K562 (cell line): ENCODE measurements around the gene MTMR4. TPM values are rescaled to one million over a fixed set of nuclear protein-coding genes. Genes with fewer than 3 reads are reported as not detected.

Experiments
- CHAMP1 ChIP-seq: fragments of 450-650 bp; IDR thresholded peaks from 2 replicates; pipeline ENCODE4 v1.6.1; 2016; ENCODE audit warnings: mild to moderate bottlenecking
- ELF4 ChIP-seq: fragments of 450-650 bp; formaldehyde crosslinking; IDR thresholded peaks from 2 replicates; pipeline ENCODE4 v1.4.0; 2022; ENCODE audit warnings: missing genetic modification characterization
- FOXA3 ChIP-seq, 2 experiments: fragments of 450-650 bp in 1 of 2; sonication (generic) in 1 of 2; formaldehyde crosslinking; IDR thresholded peaks in 1 of 2; conservative IDR thresholded peaks in 1 of 2; 2 replicates each; pipeline versions ENCODE4 v1.4.0 to v1.8.0; 2020 to 2022; ENCODE audit warnings: mild to moderate bottlenecking in 2 of 2, missing genetic modification reagents in 1 of 2
- HDAC1 ChIP-seq, 2 experiments: fragments of 450-650 bp; IDR thresholded peaks; 2 replicates each; pipeline ENCODE4 v1.6.1; 2016 to 2017; ENCODE audit warnings: inconsistent platforms in 1 of 2, mild to moderate bottlenecking in 1 of 2, moderate library complexity in 1 of 2
- MAFK ChIP-seq: IDR thresholded peaks from 2 replicates; pipeline ENCODE4 v1.6.1; 2011; ENCODE audit warnings: low read length, improper control_type of control experiment
- MED1 ChIP-seq: sonication (generic); formaldehyde crosslinking; IDR thresholded peaks from 2 replicates; pipeline ENCODE4 v1.8.1; 2023; ENCODE audit warnings: missing genetic modification reagents, borderline replicate concordance
- NCOR1 ChIP-seq: fragments of 450-650 bp; IDR thresholded peaks from 2 replicates; pipeline ENCODE4 v1.6.1; 2016; ENCODE audit warnings: mild to moderate bottlenecking, moderate library complexity
- NR2C2 ChIP-seq, 2 experiments: fragments of 200-800 bp in 1 of 2; sonication (Bioruptor generic) in 1 of 2; sonication (generic) in 1 of 2; formaldehyde crosslinking in 1 of 2; IDR thresholded peaks; 2 replicates each; pipeline versions ENCODE4 v1.6.1 to v1.8.0; 2016 to 2022; ENCODE audit warnings: mild to moderate bottlenecking in 1 of 2, missing compliant biosample characterization in 1 of 2, missing genetic modification characterization in 1 of 2, missing genetic modification reagents in 1 of 2
- PHB2 ChIP-seq: fragments of 450-650 bp; IDR thresholded peaks from 2 replicates; pipeline ENCODE4 v1.6.1; 2017; ENCODE audit warnings: low read depth
- PML ChIP-seq: IDR thresholded peaks from 2 replicates; pipeline ENCODE4 v1.6.1; 2012; ENCODE audit warnings: low read length, inconsistent platforms
- POLR2AphosphoS5 ChIP-seq: IDR thresholded peaks from 2 replicates; pipeline ENCODE4 v1.6.1; 2011; ENCODE audit warnings: mild to moderate bottlenecking, low read depth, low read length, moderate library complexity; ENCODE audit not compliant: control insufficient read depth, insufficient read depth
- SMAD3 ChIP-seq: fragments of 450-650 bp; formaldehyde crosslinking; conservative IDR thresholded peaks from 2 replicates; pipeline ENCODE4 v1.4.0; 2020; ENCODE audit warnings: mild to moderate bottlenecking
- TAF1 ChIP-seq: IDR thresholded peaks from 2 replicates; pipeline ENCODE4 v1.6.1; 2011; ENCODE audit warnings: mild to moderate bottlenecking, low read length, moderate library complexity; ENCODE audit not compliant: insufficient read depth, control insufficient read depth, severe bottlenecking; ENCODE audit errors: extremely low read depth
- TEAD1 ChIP-seq, 2 experiments: fragments of 450-650 bp in 1 of 2; sonication (generic) in 1 of 2; formaldehyde crosslinking; IDR thresholded peaks; 2 replicates each; pipeline versions ENCODE4 v1.4.0 to v1.8.0; 2020 to 2022; ENCODE audit warnings: mild to moderate bottlenecking in 2 of 2, missing genetic modification reagents in 1 of 2
- TSC22D4 ChIP-seq: fragments of 450-650 bp; IDR thresholded peaks from 2 replicates; pipeline ENCODE4 v1.6.1; 2016; ENCODE audit warnings: missing genetic modification characterization, missing biosample characterization, control low read depth
- ZBTB2 ChIP-seq: fragments of 450-650 bp; IDR thresholded peaks from 2 replicates; pipeline ENCODE4 v1.6.1; 2016; ENCODE audit warnings: antibody characterized with exemption
- ZNF239 ChIP-seq: fragments of 250-450 bp; sonication (Bioruptor Pico); IDR thresholded peaks from 2 replicates; pipeline ENCODE4 v1.4.0; 2020; ENCODE audit warnings: mild to moderate bottlenecking
- ZNF507 ChIP-seq: conservative IDR thresholded peaks from 2 replicates; pipeline ENCODE4 v1.6.1; 2017; ENCODE audit warnings: missing genetic modification characterization, missing compliant biosample characterization
- polyA plus RNA-seq, 8 experiments: library from polyadenylated mRNA; depleted of rRNA in 4 of 8; stranded (reverse) in 5 of 8; unstranded in 3 of 8; fragments of >200 nt; fragmentation: Nextera tagmentation in 2 of 8; fragmentation: Illumina TruSeq in 1 of 8; extraction: Ambion mirVana in 2 of 8; extraction: Trizol in 1 of 8; gene quantifications; 2 replicates each; pipeline versions ENCODE4 v1.2.1 to v1.2.3, GENCODE V29; 2011 to 2014; ENCODE audit warnings: inconsistent platforms in 1 of 8, missing spikeins in 1 of 8
- total RNA-seq, 7 experiments: library from RNA; depleted of rRNA in 6 of 7; stranded (reverse); fragments of >200 nt in 6 of 7; fragmentation: Illumina TruSeq in 2 of 7; extraction: Trizol in 2 of 7; gene quantifications; 2 replicates each; pipeline versions ENCODE4 v1.2.1 to v1.2.3, GENCODE V29; 2011 to 2021; ENCODE audit warnings: low replicate concordance in 1 of 7
- TF ChIP-seq, protein P1 (sequence below): fragments of 450-650 bp; IDR thresholded peaks from 2 replicates; pipeline ENCODE4 v1.6.1; 2014; ENCODE audit warnings: low read depth, mild to moderate bottlenecking, moderate library complexity, borderline replicate concordance
- TF ChIP-seq, protein P2 (sequence below): sonication (generic); IDR thresholded peaks from 2 replicates; pipeline ENCODE4 v1.6.1; 2016

MTMR4 gene
- total and polyA plus RNA-seq, 9 of the 15 experiments (the other 6 are each of a cell fraction or from before 2014, with no cell fraction given): 8.8 to 45.7 (median 28.7) TPM

- TF ChIP-seq TSC22D4 (tag) (no peak), HDAC1 (IDR thresholded peaks at IDR 0.05) (peak in 1 of 2 experiments; percentile 93; a peak in 3 of 4 replicates), PML (peak; percentile 94), PHB2 (peak; percentile 85), CHAMP1 (peak; percentile 89), TEAD1 (CRISPR knock-in tag; IDR thresholded peaks at IDR 0.05) (peak; percentile 38; a peak in 1 of 4 replicates), NR2C2 (CRISPR knock-in tag; IDR thresholded peaks at IDR 0.05) (no peak), NR2C2 (tag; IDR thresholded peaks at IDR 0.05) (no peak; the same call in 1 of the 2 replicates), POLR2AphosphoS5 (peak; percentile 87), ZNF239 (CRISPR knock-in tag) (no peak; the same call in 1 of the 2 replicates), FOXA3 (CRISPR knock-in tag; conservative IDR thresholded peaks at IDR 0.05 in 1 of 2, IDR thresholded peaks at IDR 0.05 in 1 of 2) (0 out of 4 replicates have a peak, but pooled peaks of 1 of the 2 experiments have one; percentile 26), NCOR1 (peak; percentile 96), MED1 (CRISPR knock-in tag) (no peak), ZNF507 (no peak), MAFK (peak; percentile 85), SMAD3 (CRISPR knock-in tag) (peak; percentile 7; the same call in 1 of the 2 replicates), TAF1 (peak; percentile 41), ZBTB2 (peak; percentile 69; the same call in 1 of the 2 replicates), ELF4 (CRISPR knock-in tag) (peak; percentile 73)
- TF ChIP-seq, protein P1, sequence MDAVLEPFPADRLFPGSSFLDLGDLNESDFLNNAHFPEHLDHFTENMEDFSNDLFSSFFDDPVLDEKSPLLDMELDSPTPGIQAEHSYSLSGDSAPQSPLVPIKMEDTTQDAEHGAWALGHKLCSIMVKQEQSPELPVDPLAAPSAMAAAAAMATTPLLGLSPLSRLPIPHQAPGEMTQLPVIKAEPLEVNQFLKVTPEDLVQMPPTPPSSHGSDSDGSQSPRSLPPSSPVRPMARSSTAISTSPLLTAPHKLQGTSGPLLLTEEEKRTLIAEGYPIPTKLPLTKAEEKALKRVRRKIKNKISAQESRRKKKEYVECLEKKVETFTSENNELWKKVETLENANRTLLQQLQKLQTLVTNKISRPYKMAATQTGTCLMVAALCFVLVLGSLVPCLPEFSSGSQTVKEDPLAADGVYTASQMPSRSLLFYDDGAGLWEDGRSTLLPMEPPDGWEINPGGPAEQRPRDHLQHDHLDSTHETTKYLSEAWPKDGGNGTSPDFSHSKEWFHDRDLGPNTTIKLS: peak; percentile 36; the same call in 1 of the 2 replicates
- TF ChIP-seq, protein P2, sequence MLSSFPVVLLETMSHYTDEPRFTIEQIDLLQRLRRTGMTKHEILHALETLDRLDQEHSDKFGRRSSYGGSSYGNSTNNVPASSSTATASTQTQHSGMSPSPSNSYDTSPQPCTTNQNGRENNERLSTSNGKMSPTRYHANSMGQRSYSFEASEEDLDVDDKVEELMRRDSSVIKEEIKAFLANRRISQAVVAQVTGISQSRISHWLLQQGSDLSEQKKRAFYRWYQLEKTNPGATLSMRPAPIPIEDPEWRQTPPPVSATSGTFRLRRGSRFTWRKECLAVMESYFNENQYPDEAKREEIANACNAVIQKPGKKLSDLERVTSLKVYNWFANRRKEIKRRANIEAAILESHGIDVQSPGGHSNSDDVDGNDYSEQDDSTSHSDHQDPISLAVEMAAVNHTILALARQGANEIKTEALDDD: peak; percentile 83
Measured at GRCh38 chr17:58492238-58493121, 22.0 kb downstream of the MTMR4 start (continued).
